Liver (tissue), 9 donors: ENCODE measurements around the gene TNFRSF21. TPM values are rescaled to one million over a fixed set of nuclear protein-coding genes. Genes with fewer than 3 reads are reported as not detected.

Experiments
- DNase-seq: peaks from one replicate; pipeline ENCODE4 v3.0.0-alpha.2; 2017; ENCODE audit warnings: low spot score
- H3K27ac ChIP-seq, 2 donors: one replicate each; pipeline ENCODE4 v1.7.0; 2013; ENCODE audit warnings: inconsistent platforms in 2 of 2, low read length in 2 of 2, control low read depth in 1 of 2, low read depth in 1 of 2, mild to moderate bottlenecking in 1 of 2
- H3K27me3 ChIP-seq, 4 donors: one replicate each; pipeline versions ENCODE4 v1.6.1 to v1.7.0; 2013; ENCODE audit warnings: low read length in 3 of 4, inconsistent platforms in 1 of 4, mild to moderate bottlenecking in 1 of 4, moderate library complexity in 1 of 4; ENCODE audit not compliant: control insufficient read depth in 4 of 4, insufficient read depth in 4 of 4
- H3K36me3 ChIP-seq, 4 donors: one replicate each; pipeline versions ENCODE4 v1.6.1 to v1.7.0; 2013; ENCODE audit warnings: low read length in 3 of 4, mild to moderate bottlenecking in 3 of 4, low read depth in 1 of 4, moderate library complexity in 1 of 4; ENCODE audit not compliant: control insufficient read depth in 4 of 4, insufficient read depth in 3 of 4
- H3K4me1 ChIP-seq, 4 donors: one replicate each; pipeline versions ENCODE4 v1.6.1 to v1.7.0; 2013; ENCODE audit warnings: low read length in 3 of 4, mild to moderate bottlenecking in 3 of 4, moderate library complexity in 1 of 4; ENCODE audit not compliant: control insufficient read depth in 4 of 4, insufficient read depth in 4 of 4
- H3K4me3 ChIP-seq, 3 donors: one replicate each; pipeline versions ENCODE4 v1.6.1 to v1.7.0; 2013; ENCODE audit warnings: low read length in 3 of 3, control low read depth in 1 of 3, low read depth in 1 of 3, mild to moderate bottlenecking in 1 of 3
- H3K9ac ChIP-seq, 2 donors: one replicate each; pipeline ENCODE4 v1.7.0; 2013; ENCODE audit warnings: low read length in 2 of 2, mild to moderate bottlenecking in 2 of 2, moderate library complexity in 2 of 2, control low read depth in 1 of 2, low read depth in 1 of 2
- H3K9me3 ChIP-seq, 4 donors: one replicate each; pipeline versions ENCODE4 v1.6.1 to v1.7.0; 2013; ENCODE audit warnings: low read length in 3 of 4; ENCODE audit not compliant: control insufficient read depth in 4 of 4
- CTCF ChIP-seq: fragments of 150-350 bp; IDR thresholded peaks from 2 replicates; pipeline ENCODE4 v1.5.1; 2017; ENCODE audit warnings: improper control_type of control experiment, low read depth, low read length; ENCODE audit not compliant: missing input control
- EGR1 ChIP-seq, 2 donors: IDR thresholded peaks; 2 replicates each; pipeline ENCODE4 v1.6.1; 2016 to 2018; ENCODE audit warnings: antibody characterized with exemption in 2 of 2, low read depth in 2 of 2
- FOXA1 ChIP-seq: IDR thresholded peaks from 2 replicates; pipeline ENCODE4 v1.6.1; 2016; ENCODE audit warnings: antibody characterized with exemption
- FOXA2 ChIP-seq: IDR thresholded peaks from 2 replicates; pipeline ENCODE4 v1.6.1; 2016; ENCODE audit warnings: antibody characterized with exemption
- GABPA ChIP-seq, 2 donors: IDR thresholded peaks in 1 of 2; conservative IDR thresholded peaks in 1 of 2; 2 replicates each; pipeline ENCODE4 v1.6.1; 2016; ENCODE audit warnings: antibody characterized with exemption in 2 of 2, mild to moderate bottlenecking in 1 of 2, moderate library complexity in 1 of 2
- HNF4A ChIP-seq, 2 donors: conservative IDR thresholded peaks; 2 replicates each; pipeline ENCODE4 v1.6.1; 2016; ENCODE audit warnings: antibody characterized with exemption in 2 of 2, mild to moderate bottlenecking in 2 of 2
- HNF4G ChIP-seq: IDR thresholded peaks from 2 replicates; pipeline ENCODE4 v1.6.1; 2016; ENCODE audit warnings: antibody characterized with exemption
- JUND ChIP-seq, 2 donors: IDR thresholded peaks; 2 replicates each; pipeline ENCODE4 v1.6.1; 2016; ENCODE audit warnings: antibody characterized with exemption in 2 of 2
- MAX ChIP-seq: IDR thresholded peaks from 2 replicates; pipeline ENCODE4 v1.6.1; 2016; ENCODE audit warnings: antibody characterized with exemption
- NR2F2 ChIP-seq: IDR thresholded peaks from 2 replicates; pipeline ENCODE4 v1.6.1; 2016; ENCODE audit warnings: antibody characterized with exemption
- RAD21 ChIP-seq, 2 donors: IDR thresholded peaks; 2 replicates each; pipeline ENCODE4 v1.6.1; 2016; ENCODE audit warnings: antibody characterized with exemption in 2 of 2, mild to moderate bottlenecking in 2 of 2
- RXRA ChIP-seq, 2 donors: IDR thresholded peaks; 2 replicates each; pipeline ENCODE4 v1.6.1; 2017 to 2018; ENCODE audit warnings: antibody characterized with exemption in 2 of 2, mild to moderate bottlenecking in 1 of 2
- SP1 ChIP-seq: IDR thresholded peaks from 2 replicates; pipeline ENCODE4 v1.6.1; 2018; ENCODE audit warnings: antibody characterized with exemption, mild to moderate bottlenecking
- TAF1 ChIP-seq: conservative IDR thresholded peaks from 2 replicates; pipeline ENCODE4 v1.6.1; 2016; ENCODE audit warnings: antibody characterized with exemption, mild to moderate bottlenecking
- YY1 ChIP-seq: IDR thresholded peaks from 2 replicates; pipeline ENCODE4 v1.6.1; 2016; ENCODE audit warnings: antibody characterized with exemption, mild to moderate bottlenecking
- ZBTB33 ChIP-seq: IDR thresholded peaks from 2 replicates; pipeline ENCODE4 v1.6.1; 2016; ENCODE audit warnings: antibody characterized with exemption
- WGBS: extraction: QIAGEN DNeasy Blood & Tissue Kit; methylation state at CpG from one replicate; pipeline ENCODE4 v1.1.7; 2013; 5-methylcytosine and 5-hydroxymethylcytosine counted together
- polyA plus RNA-seq, 2 donors: library from polyadenylated mRNA; stranded (reverse) in 1 of 2; unstranded in 1 of 2; fragments of 200-250 nt in 1 of 2; fragments of >200 nt in 1 of 2; fragmentation: Nextera tagmentation in 1 of 2; extraction: Ambion mirVana in 1 of 2; gene quantifications; one replicate each; pipeline versions ENCODE4 v1.2.1 to v1.2.3, GENCODE V29; 2013 to 2015
- total RNA-seq, 2 donors: library from RNA; depleted of rRNA; stranded (reverse); fragments of >200 nt; gene quantifications; one replicate each; pipeline ENCODE4 v1.2.3, GENCODE V29; 2014
- TF ChIP-seq, protein P1 (sequence below): IDR thresholded peaks from 2 replicates; pipeline ENCODE4 v1.6.1; 2016; ENCODE audit warnings: antibody characterized with exemption, mild to moderate bottlenecking
- TF ChIP-seq, protein P2 (sequence below): IDR thresholded peaks from 2 replicates; pipeline ENCODE4 v1.6.1; 2016; ENCODE audit warnings: antibody characterized with exemption
- donor health status: healthy.
- donor health status: healthy.
- donor health status: healthy.
- donor health status: healthy.
- donor health status: healthy.

Gene TNFRSF21
- total and polyA plus RNA-seq, 4 donors = 2.1 to 3.2 (median 2.9) TPM

DNA sequence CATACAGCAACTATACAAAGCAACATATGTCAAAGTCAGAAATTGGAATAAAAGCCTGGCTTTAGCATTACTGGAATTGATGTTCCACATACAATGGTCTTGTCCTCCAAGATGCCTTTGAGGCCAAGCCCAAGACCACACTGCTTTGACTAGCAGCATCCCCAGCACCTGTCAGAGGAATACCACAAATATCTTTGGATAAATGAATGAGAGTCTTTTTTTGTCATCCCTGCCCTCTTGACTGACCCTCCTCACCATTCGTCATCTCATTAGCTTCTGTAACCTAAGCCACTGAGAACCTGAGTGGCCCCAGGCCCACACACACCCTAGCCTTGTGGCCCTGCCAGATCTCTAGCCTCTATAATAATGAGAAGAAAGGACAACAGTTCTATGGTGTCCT is 48.5 kb downstream of the TNFRSF21 start (continued):
- TF ChIP-seq, protein P1, sequence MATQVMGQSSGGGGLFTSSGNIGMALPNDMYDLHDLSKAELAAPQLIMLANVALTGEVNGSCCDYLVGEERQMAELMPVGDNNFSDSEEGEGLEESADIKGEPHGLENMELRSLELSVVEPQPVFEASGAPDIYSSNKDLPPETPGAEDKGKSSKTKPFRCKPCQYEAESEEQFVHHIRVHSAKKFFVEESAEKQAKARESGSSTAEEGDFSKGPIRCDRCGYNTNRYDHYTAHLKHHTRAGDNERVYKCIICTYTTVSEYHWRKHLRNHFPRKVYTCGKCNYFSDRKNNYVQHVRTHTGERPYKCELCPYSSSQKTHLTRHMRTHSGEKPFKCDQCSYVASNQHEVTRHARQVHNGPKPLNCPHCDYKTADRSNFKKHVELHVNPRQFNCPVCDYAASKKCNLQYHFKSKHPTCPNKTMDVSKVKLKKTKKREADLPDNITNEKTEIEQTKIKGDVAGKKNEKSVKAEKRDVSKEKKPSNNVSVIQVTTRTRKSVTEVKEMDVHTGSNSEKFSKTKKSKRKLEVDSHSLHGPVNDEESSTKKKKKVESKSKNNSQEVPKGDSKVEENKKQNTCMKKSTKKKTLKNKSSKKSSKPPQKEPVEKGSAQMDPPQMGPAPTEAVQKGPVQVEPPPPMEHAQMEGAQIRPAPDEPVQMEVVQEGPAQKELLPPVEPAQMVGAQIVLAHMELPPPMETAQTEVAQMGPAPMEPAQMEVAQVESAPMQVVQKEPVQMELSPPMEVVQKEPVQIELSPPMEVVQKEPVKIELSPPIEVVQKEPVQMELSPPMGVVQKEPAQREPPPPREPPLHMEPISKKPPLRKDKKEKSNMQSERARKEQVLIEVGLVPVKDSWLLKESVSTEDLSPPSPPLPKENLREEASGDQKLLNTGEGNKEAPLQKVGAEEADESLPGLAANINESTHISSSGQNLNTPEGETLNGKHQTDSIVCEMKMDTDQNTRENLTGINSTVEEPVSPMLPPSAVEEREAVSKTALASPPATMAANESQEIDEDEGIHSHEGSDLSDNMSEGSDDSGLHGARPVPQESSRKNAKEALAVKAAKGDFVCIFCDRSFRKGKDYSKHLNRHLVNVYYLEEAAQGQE = no peak
- TF ChIP-seq TAF1 = no peak
- TF ChIP-seq FOXA2 = no peak
- TF ChIP-seq HNF4A (conservative IDR thresholded peaks at IDR 0.05) = no peak
- no peak for TF ChIP-seq SP1
- no peak for TF ChIP-seq GABPA (IDR thresholded peaks at IDR 0.05 in 1 of 2, conservative IDR thresholded peaks at IDR 0.05 in 1 of 2)

DNA sequence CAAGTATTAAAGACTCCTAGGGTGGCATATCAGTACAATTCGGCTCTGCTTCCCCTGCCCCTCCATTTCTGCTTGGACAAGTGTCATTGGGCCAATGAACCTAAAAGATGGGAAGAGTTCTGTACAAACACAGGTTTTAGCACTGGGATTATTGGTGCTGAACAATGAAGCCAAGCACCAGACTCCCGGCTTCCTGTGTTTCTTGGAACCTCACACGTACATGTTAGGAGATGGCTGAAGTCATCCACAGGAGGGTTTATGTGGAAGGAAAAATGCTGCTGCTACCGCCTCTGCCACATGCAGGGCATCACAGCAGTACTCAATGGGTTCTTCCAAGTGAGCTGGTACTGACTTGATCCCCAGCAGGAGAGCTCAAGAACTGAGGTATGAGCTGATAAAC is 49.7 kb downstream of the TNFRSF21 start:
- 87% methylated on average over 4 of the region's 4 CpGs for WGBS
- DNase-seq = no peak
- Histone ChIP-seq H3K4me3 (no peak overlapping the region), H3K9ac (no peak overlapping the region), H3K36me3 (no peaks in the 10 kb centered on the region), H3K4me1 (no peaks in the 10 kb centered on the region), H3K27ac (no peak overlapping the region), H3K27me3 (no peaks in the 10 kb centered on the region), H3K9me3 (no peaks in the 10 kb centered on the region)
- TF ChIP-seq FOXA1 (no peak), TAF1 (no peak), JUND (IDR thresholded peaks at IDR 0.05) (no peak), FOXA2 (no peak), HNF4A (conservative IDR thresholded peaks at IDR 0.05) (no peak), HNF4G (no peak), YY1 (no peak), ZBTB33 (no peak), SP1 (no peak), GABPA (IDR thresholded peaks at IDR 0.05 in 1 of 2, conservative IDR thresholded peaks at IDR 0.05 in 1 of 2) (no peak), EGR1 (IDR thresholded peaks at IDR 0.05; ENCODE audit: low read depth in 2 of 2) (no peak), RAD21 (IDR thresholded peaks at IDR 0.05) (no peak), NR2F2 (no peak), RXRA (IDR thresholded peaks at IDR 0.05) (no peak), MAX (no peak), CTCF (no peak)
- TF ChIP-seq, protein P1 = no peak
- TF ChIP-seq, protein P2, sequence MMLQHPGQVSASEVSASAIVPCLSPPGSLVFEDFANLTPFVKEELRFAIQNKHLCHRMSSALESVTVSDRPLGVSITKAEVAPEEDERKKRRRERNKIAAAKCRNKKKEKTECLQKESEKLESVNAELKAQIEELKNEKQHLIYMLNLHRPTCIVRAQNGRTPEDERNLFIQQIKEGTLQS = no peak
